ENCODE results near the gene MIOS. TPM values are rescaled to one million over a fixed set of nuclear protein-coding genes. Genes with fewer than 3 reads are reported as not detected.

Gene MIOS
- total and polyA plus RNA-seq, 2 of the 4 experiments (the other 2 are of a cell fraction): 10.6 to 32.4 TPM

GRCh38 chr7:7565746-7566650 lies 686 bp upstream of the MIOS start:
- Histone ChIP-seq H2BK20ac (ENCODE audit: low read depth, low read length) (no peak overlapping the region), H3K14ac (replicated peaks; ENCODE audit: low read depth, low read length) (no peak overlapping the region), H4K20me1 (ENCODE audit: insufficient read depth, low read length) (no peaks in the 10 kb centered on the region), H3K9me1 (ENCODE audit: insufficient read depth, low read length) (peaks cover 11% of the 10 kb centered on the region; the same call in 1 of the 2 replicates), H3K36me3 (ENCODE audit: control insufficient read depth, insufficient read depth, low read length) (no peaks in the 10 kb centered on the region; the same call in 1 of the 2 replicates), H3K9me3 (ENCODE audit: control insufficient read depth, insufficient read depth, low read length) (no peaks in the 10 kb centered on the region), H2BK120ac (ENCODE audit: low read depth, low read length) (no peak overlapping the region), H2BK5ac (ENCODE audit: low read depth, low read length, poor library complexity, severe bottlenecking) (no peak overlapping the region), H3K9ac (ENCODE audit: low read depth, low read length) (peak overlapping the region; percentile 3; the same call in 1 of the 2 replicates), H4K5ac (ENCODE audit: low read depth, low read length) (peak overlapping the region; percentile 83), H4K8ac (ENCODE audit: low read depth in 2 of 2, low read length in 2 of 2) (peak overlapping the region; percentile 85 to 96), H3K4me2 (ENCODE audit: low read depth, low read length) (peak overlapping the region; percentile 29; the same call in 1 of the 2 replicates), H3K23ac (ENCODE audit: low read depth, low read length) (no peak overlapping the region), H3K79me1 (ENCODE audit: low read depth in 1 of 2, low read length in 2 of 2) (peaks cover 17 to 33% of the 10 kb centered on the region in 2 experiments), H3K27ac (ENCODE audit: insufficient read depth, low read length) (no peak overlapping the region), H3K56ac (ENCODE audit: extremely low read depth, insufficient read depth, low read length) (no peak overlapping the region), H2AFZ (replicated peaks; ENCODE audit: low read length, poor library complexity) (peak overlapping the region; percentile 93), H2AK9ac (replicated peaks; ENCODE audit: low read depth, low read length, poor library complexity) (peak overlapping the region; percentile 19), H3K27me3 (ENCODE audit: control insufficient read depth, insufficient read depth, low read length) (no peaks in the 10 kb centered on the region), H3K4ac (ENCODE audit: low read depth, low read length) (no peak overlapping the region; the same call in 1 of the 2 replicates), H3K4me1 (ENCODE audit: control insufficient read depth, insufficient read depth, low read length) (peaks cover 4% of the 10 kb centered on the region), H3K4me3 (ENCODE audit: insufficient read depth, low read depth, low read length) (peak overlapping the region; percentile 95; the same call in 1 of the 2 replicates), H2BK15ac (ENCODE audit: low read depth, low read length) (peak overlapping the region; percentile 37; the same call in 1 of the 3 replicates), H3K18ac (ENCODE audit: low read depth, low read length) (no peak overlapping the region), H4K91ac (ENCODE audit: insufficient read depth, low read depth, low read length) (no peak overlapping the region; the same call in 1 of the 2 replicates), H2AK5ac (ENCODE audit: low read depth, low read length) (no peak overlapping the region)
- ATAC-seq (ENCODE audit: low read depth) (no peak), DNase-seq (no peak)
- intact Hi-C loops (cut with micrococcal nuclease) (no loop called here), in situ Hi-C loops (cut with MboI; ENCODE audit: low sequenced_read_pairs) (no loop called here), dilution Hi-C loops (cut with HindIII; ENCODE audit: low sequenced_read_pairs, unreplicated experiment) (no loop called here)
- no TSS peak for BruUV-seq (replicated peaks)
- ChIA-PET POLR2A (ENCODE audit: unreplicated experiment) (interaction anchor here (0.6 kb wide), 1 partner anchor 191 kb away, joined by 4 read pairs; no protein-coding TSS in a partner anchor), CTCF (interaction anchor here (0.6 kb wide), 1 partner anchor 32 kb away, joined by 5 read pairs; no protein-coding TSS in a partner anchor)
- WGBS, 2 experiments (ENCODE audit: extremely low coverage in 2 of 2, insufficient read length in 1 of 2): 96% methylated on average over 14 of the region's 26 CpGs; no CpG with 5 or more reads in 1 of the 2 experiments
- TF ChIP-seq POLR2A (IDR thresholded peaks at IDR 0.05; ENCODE audit: low read depth, low read length) (no peak), FOS (IDR thresholded peaks at IDR 0.05; ENCODE audit: low read depth, low read length) (no peak), RAD21 (IDR thresholded peaks at IDR 0.05; ENCODE audit: low read length) (no peak), RFX5 (IDR thresholded peaks at IDR 0.05; ENCODE audit: low read depth, low read length) (no peak), NFE2L2 (IDR thresholded peaks at IDR 0.05; ENCODE audit: low read depth, low read length) (no peak), CEBPB (IDR thresholded peaks at IDR 0.05; ENCODE audit: low read depth, low read length) (no peak), BHLHE40 (IDR thresholded peaks at IDR 0.05; ENCODE audit: low read depth, low read length) (no peak), MAZ (IDR thresholded peaks at IDR 0.05; ENCODE audit: borderline replicate concordance, low read depth, low read length) (no peak), CTCF (conservative IDR thresholded peaks at IDR 0.05; ENCODE audit: low read depth, low read length) (no peak), SMC3 (IDR thresholded peaks at IDR 0.05; ENCODE audit: low read depth, low read length) (no peak), MAFK (IDR thresholded peaks at IDR 0.05; ENCODE audit: low read depth, low read length) (no peak)
- TF ChIP-seq, protein P1, sequence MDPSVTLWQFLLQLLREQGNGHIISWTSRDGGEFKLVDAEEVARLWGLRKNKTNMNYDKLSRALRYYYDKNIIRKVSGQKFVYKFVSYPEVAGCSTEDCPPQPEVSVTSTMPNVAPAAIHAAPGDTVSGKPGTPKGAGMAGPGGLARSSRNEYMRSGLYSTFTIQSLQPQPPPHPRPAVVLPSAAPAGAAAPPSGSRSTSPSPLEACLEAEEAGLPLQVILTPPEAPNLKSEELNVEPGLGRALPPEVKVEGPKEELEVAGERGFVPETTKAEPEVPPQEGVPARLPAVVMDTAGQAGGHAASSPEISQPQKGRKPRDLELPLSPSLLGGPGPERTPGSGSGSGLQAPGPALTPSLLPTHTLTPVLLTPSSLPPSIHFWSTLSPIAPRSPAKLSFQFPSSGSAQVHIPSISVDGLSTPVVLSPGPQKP (IDR thresholded peaks at IDR 0.05; ENCODE audit: borderline replicate concordance, low read depth, low read length): no peak
- TF ChIP-seq, protein P2, sequence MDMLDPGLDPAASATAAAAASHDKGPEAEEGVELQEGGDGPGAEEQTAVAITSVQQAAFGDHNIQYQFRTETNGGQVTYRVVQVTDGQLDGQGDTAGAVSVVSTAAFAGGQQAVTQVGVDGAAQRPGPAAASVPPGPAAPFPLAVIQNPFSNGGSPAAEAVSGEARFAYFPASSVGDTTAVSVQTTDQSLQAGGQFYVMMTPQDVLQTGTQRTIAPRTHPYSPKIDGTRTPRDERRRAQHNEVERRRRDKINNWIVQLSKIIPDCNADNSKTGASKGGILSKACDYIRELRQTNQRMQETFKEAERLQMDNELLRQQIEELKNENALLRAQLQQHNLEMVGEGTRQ (IDR thresholded peaks at IDR 0.05; ENCODE audit: low read depth, low read length): no peak
